Placental pericyte (primary cell): ENCODE results near the gene C4BPA. TPM values are rescaled to one million over a fixed set of nuclear protein-coding genes. Genes with fewer than 3 reads are reported as not detected.

Source experiments
- small RNA-seq: library from RNA; depleted of rRNA; stranded (forward); fragments of <200 nt; gene quantifications from one replicate; pipeline ENCODE3, GENCODE V24; 2012; ENCODE audit warnings: low replicate concordance
- total RNA-seq: library from RNA; depleted of rRNA; stranded (reverse); fragments of >200 nt; gene quantifications from 2 replicates; pipeline ENCODE4 v1.2.3, GENCODE V29; 2012

C4BPA gene
- not detected in 2 replicates for total RNA-seq

GRCh38 chr1:207103892-207104373 lies at the start of gene C4BPA:
C4BPA (plus strand) TSS chr1:207104233; CDS start chr1:207113026, 8,793 bp downstream.

GRCh38 chr1:207088701-207089626 lies 15.1 kb upstream of the C4BPA start, which contains the start of gene C4BPB:
C4BPB (plus strand) TSS chr1:207088860; CDS start chr1:207089532, 672 bp downstream.

Small RNA genes within 50 kb of the gene (small RNA-seq; reads per million reads assigned to genes)
- gene AL445493.1, result not detected

Other genes starting within 250 kb of the C4BPA start
- gene IL20, start 238.6 kb upstream of the C4BPA start, total RNA-seq, result 0.29 and 0.44 TPM in 2 replicates
- 164 and 175 TPM in 2 replicates for gene IL24, start 206.8 kb upstream of the C4BPA start, total RNA-seq
- gene FCMR, start 182.3 kb upstream of the C4BPA start, total RNA-seq, result 4.3 and 7.7 TPM in 2 replicates
- not detected in 2 replicates for gene PIGR, start 157.8 kb upstream of the C4BPA start, total RNA-seq
- not detected in 2 replicates for gene FCAMR, start 133.8 kb upstream of the C4BPA start, total RNA-seq
- gene C1orf116, start 71.5 kb upstream of the C4BPA start, total RNA-seq, result 0.14 TPM in 1 of 2 replicates, not detected in the other
- gene YOD1, start 53.0 kb upstream of the C4BPA start, total RNA-seq, result 6.1 and 13.5 TPM in 2 replicates
- gene PFKFB2, start 51.0 kb upstream of the C4BPA start, total RNA-seq, result 5.3 and 7.4 TPM in 2 replicates
- 0.72 and 2.4 TPM in 2 replicates for gene C4BPB, start 15.4 kb upstream of the C4BPA start, total RNA-seq
- gene CD55, start 217.4 kb downstream of the C4BPA start, total RNA-seq, result 41.2 and 173 TPM in 2 replicates